Measurements from ENCODE around the gene BRD1. TPM values are rescaled to one million over a fixed set of nuclear protein-coding genes. Genes with fewer than 3 reads are reported as not detected.

Gene BRD1
- total RNA-seq, 4 donors from 2014 or later, result 21.2 to 37.1 (median 28.6) TPM

DNA sequence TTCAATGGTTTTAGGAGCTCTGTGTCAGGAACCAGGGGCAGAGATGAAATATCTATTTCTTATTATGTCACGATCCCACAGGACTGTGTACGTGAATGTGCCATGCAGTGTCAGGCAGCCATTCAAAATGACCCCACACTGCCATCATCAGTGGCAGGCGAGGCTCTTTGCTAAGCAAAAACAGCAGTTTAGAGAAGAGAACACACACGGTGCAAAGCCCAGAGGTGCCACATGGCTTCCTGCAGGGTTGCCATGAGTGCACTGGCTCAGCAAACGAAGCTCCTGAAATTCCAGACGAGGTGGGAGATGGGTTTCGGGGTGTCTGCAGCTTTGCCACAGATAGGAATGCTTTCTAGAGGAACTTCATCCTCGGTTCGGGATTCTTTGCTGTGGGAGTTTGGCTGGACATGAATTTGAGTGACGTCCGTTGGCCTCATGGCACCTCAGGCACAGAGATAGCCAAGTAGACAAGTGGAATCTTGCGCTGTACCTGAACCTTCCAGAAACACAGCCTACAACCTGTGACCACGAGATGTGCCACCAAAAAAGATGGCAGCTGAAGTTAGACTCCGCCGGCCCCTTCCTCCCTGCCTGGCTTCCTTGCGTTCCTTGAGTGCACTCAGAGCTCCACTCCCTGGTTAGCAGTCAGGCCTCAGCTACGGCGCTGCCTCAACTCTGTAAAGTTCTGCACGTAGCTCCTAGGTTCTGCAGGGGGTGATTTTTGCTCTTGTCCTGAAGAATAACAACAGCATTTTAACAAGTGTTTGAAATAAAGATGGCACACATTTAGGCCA, 18.2 kb upstream of the BRD1 start:
- no peak for TF ChIP-seq CTCF (IDR thresholded peaks at IDR 0.05; ENCODE audit: low read depth)

GRCh38 chr22:49845241-49845640, 17.6 kb upstream of the BRD1 start:
- no peak for TF ChIP-seq CTCF (IDR thresholded peaks at IDR 0.05; ENCODE audit: low read depth)

DNA sequence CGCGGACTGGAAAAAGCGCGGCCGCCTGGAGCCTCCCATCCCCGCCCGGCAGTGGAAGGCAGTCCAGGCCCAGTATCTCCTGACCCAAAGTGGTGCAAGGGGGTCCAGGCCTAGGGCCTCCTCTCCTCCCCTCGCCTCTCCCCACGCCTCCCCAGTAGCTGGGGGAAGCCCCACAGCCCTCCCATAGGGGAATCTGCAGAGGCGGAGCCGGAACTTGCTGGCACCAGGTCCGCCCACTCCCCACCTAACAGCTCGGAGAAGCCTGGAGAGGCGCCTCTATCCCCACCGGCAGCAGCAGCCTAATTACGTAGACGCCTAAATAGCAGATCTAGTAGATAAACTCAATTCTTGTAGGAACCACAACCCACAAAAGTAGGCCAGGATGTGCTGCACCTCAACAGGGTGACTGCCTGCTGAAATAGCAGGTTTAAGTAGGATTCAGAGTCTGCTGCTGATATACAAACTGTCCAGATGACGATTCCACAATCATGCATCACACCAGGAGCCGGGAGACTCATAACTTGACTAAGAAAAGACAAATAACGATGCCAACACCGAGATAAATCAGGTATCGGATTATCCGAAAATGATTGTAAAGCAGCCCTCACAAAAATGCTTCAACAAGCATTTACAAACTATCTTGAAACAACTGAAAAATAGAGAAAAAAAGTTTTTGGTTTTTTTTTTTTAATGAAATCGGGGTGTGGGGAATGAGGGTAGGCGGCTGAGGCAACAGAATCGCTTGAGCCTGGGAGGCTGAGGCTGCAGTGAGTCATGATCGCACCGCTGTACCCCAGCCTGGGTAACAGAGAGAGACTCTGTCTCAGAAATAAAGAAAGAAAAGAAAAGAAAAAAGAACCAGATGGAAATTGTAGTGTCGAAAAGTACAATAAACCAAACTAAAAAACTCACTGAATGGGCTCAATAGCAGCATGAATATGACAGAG, 11.4 kb upstream of the BRD1 start:
- no peak for TF ChIP-seq CTCF (IDR thresholded peaks at IDR 0.05; ENCODE audit: low read depth)

- TF ChIP-seq CTCF (IDR thresholded peaks at IDR 0.05; ENCODE audit: low read depth), result no peak
Measured at GRCh38 chr22:49833340-49834007, 5.8 kb upstream of the BRD1 start.

DNA sequence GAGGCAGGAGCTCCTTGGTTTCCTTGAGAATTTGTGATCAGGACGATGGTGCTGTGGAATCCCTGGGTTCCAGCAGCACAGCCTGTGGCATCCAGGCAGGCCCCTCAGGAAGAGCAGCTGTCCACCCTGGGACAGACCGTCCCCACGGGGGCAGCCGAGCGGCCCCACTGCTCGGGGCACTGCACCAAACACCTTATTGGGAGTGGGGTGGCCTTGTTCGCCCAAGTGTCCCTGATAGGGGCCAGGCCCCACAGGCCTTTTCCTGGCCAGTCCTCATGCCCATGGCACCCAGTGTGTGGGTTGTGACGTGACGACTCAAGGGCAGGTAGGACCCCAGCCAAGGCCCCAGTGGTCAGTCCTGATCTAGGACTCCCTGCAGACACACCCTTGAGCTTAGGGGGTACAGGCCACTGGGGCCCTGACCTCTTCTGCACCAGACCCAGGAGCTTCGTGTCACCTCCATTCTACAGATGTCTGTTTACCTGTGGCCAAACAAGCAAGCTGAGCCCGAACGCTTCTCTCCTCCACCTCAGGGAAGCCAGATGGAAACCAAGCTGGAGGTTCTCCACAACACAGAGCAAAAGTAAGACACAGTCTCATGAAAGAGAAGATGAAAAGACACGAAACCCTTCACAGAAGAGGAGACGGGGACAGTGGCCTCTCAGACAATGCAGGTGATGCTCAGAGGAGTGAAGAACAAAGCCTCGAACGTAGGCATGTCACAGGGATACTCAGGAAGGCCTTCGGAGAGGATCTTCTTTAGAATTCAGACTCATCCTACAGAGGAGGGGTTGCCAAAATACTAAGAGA, 1.6 kb upstream of the BRD1 start:
- TF ChIP-seq CTCF (IDR thresholded peaks at IDR 0.05; ENCODE audit: low read depth), result no peak

- TF ChIP-seq CTCF (IDR thresholded peaks at IDR 0.05; ENCODE audit: low read depth), result no peak
Measured at GRCh38 chr22:49828599-49828965, 909 bp upstream of the BRD1 start.

All from subcutaneous adipose tissue (tissue), 4 donors.